Measurements from ENCODE around the gene SERPINA4. TPM values are rescaled to one million over a fixed set of nuclear protein-coding genes. Genes with fewer than 3 reads are reported as not detected.

The SERPINA4 gene
- total RNA-seq (under 1 TPM in 1 of 5 donors, not detected in 4; 0.22 TPM), total RNA-seq (0 to 0.06 (median 0) reads per million in 29 experiments)
- 0.28 TPM for total RNA-seq (2013)

GRCh38 chr14:94560751-94561655, at the start of gene SERPINA4:
SERPINA4 (plus strand) TSS chr14:94561442; CDS start chr14:94563483, 2,041 bp downstream.
- H3K27ac Mint-ChIP-seq = no peak within 1 kb of the TSS
- ChIA-PET CTCF (no interaction called here), POLR2A (no interaction called here)

GRCh38 chr14:94514351-94514750, 46.9 kb upstream of the SERPINA4 start:
- Histone ChIP-seq H3K27me3 (replicated peaks in 1 of 2; ENCODE audit: control insufficient read depth in 2 of 2, extremely low read depth in 1 of 2, insufficient read depth in 2 of 2, low read length in 1 of 2) (peaks cover 0 to 27% of the 10 kb centered on the region in 2 experiments), H3K9me3 (no peaks in the 10 kb centered on the region), H3K4me3 (ENCODE audit: control insufficient read depth in 1 of 2, extremely low read depth in 1 of 2, low read length in 1 of 2) (no peak overlapping the region), H3K36me3 (ENCODE audit: control insufficient read depth in 2 of 2, extremely low read depth in 1 of 2, insufficient read depth in 1 of 2, low read length in 1 of 2) (no peaks in the 10 kb centered on the region), H3K27ac (ENCODE audit: low read length) (no peak overlapping the region), H3K4me1 (ENCODE audit: control insufficient read depth in 1 of 2, extremely low read depth in 1 of 2, insufficient read depth in 2 of 2, low read length in 2 of 2) (no peaks in the 10 kb centered on the region)
- no peaks in the 10 kb centered on the region for H3K4me1 Mint-ChIP-seq
- no peaks in the 10 kb centered on the region for H3K36me3 Mint-ChIP-seq
- ATAC-seq (replicated peaks in 1 of 4) = no peak
- peaks cover 3 to 7% (median 5%) of the 10 kb centered on the region in 3 donors for H3K9me3 Mint-ChIP-seq
- ChIA-PET CTCF (interaction anchor here in 1 of 2 donors (0.6 kb wide), 1 partner anchor 50 kb away, joined by 4 read pairs; no protein-coding TSS in a partner anchor), POLR2A (no interaction called here)
- H3K4me3 Mint-ChIP-seq = no peak overlapping the region
- WGBS (ENCODE audit: insufficient coverage) = 67% methylated on average over 7 of the region's 7 CpGs
- no peak for DNase-seq
- H3K27me3 Mint-ChIP-seq = peaks cover 5 to 16% of the 10 kb centered on the region in 2 donors
- no peak overlapping the region for H3K27ac Mint-ChIP-seq

More at GRCh38 chr14:94560751-94561655, at the start of gene SERPINA4:
- no peak within 1 kb of the TSS for H3K4me3 Mint-ChIP-seq
- Histone ChIP-seq H3K4me1 (ENCODE audit: control insufficient read depth in 1 of 2, extremely low read depth in 1 of 2, insufficient read depth in 2 of 2, low read length in 2 of 2) (no peaks in the 10 kb centered on the region), H3K36me3 (ENCODE audit: control insufficient read depth in 2 of 2, extremely low read depth in 1 of 2, insufficient read depth in 1 of 2, low read length in 1 of 2) (no peaks in the 10 kb centered on the region), H3K27me3 (replicated peaks in 1 of 2; ENCODE audit: control insufficient read depth in 2 of 2, extremely low read depth in 1 of 2, insufficient read depth in 2 of 2, low read length in 1 of 2) (peaks cover 0 to 25% of the 10 kb centered on the region in 2 experiments), H3K4me3 (ENCODE audit: control insufficient read depth in 1 of 2, extremely low read depth in 1 of 2, low read length in 1 of 2) (no peak within 1 kb of the TSS), H3K27ac (ENCODE audit: low read length) (no peak within 1 kb of the TSS), H3K9me3 (no peaks in the 10 kb centered on the region)
- 85% methylated on average over 7 of the region's 11 CpGs for WGBS (ENCODE audit: insufficient coverage)
- peaks cover 8 to 21% of the 10 kb centered on the region in 2 donors for H3K27me3 Mint-ChIP-seq
- ATAC-seq (replicated peaks in 1 of 4) (no peak), DNase-seq (no peak)
- no peaks in the 10 kb centered on the region for H3K4me1 Mint-ChIP-seq
- H3K36me3 Mint-ChIP-seq = no peaks in the 10 kb centered on the region
- peaks cover 0 to 3% (median 0%) of the 10 kb centered on the region in 3 donors for H3K9me3 Mint-ChIP-seq

GRCh38 chr14:94515426-94515825, 45.8 kb upstream of the SERPINA4 start:
- no peak for ATAC-seq (replicated peaks in 1 of 4)
- 81% methylated on average over 6 of the region's 9 CpGs for WGBS (ENCODE audit: insufficient coverage)
- POLR2A ChIA-PET = no interaction called here

GRCh38 chr14:94515856-94516255, 45.4 kb upstream of the SERPINA4 start:
- Mint-ChIP-seq H3K27me3 (peaks cover 0 to 16% of the 10 kb centered on the region in 2 donors), H3K9me3 (peaks cover 3 to 13% (median 5%) of the 10 kb centered on the region in 3 donors), H3K36me3 (no peaks in the 10 kb centered on the region), H3K4me3 (no peak overlapping the region), H3K4me1 (no peaks in the 10 kb centered on the region), H3K27ac (no peak overlapping the region)
- ATAC-seq (replicated peaks in 1 of 4) (no peak), DNase-seq (no peak)
- Histone ChIP-seq H3K36me3 (ENCODE audit: control insufficient read depth in 2 of 2, extremely low read depth in 1 of 2, insufficient read depth in 1 of 2, low read length in 1 of 2) (no peaks in the 10 kb centered on the region), H3K9me3 (no peaks in the 10 kb centered on the region), H3K27me3 (replicated peaks in 1 of 2; ENCODE audit: control insufficient read depth in 2 of 2, extremely low read depth in 1 of 2, insufficient read depth in 2 of 2, low read length in 1 of 2) (peaks cover 0 to 22% of the 10 kb centered on the region in 2 experiments), H3K4me3 (ENCODE audit: control insufficient read depth in 1 of 2, extremely low read depth in 1 of 2, low read length in 1 of 2) (no peak overlapping the region), H3K4me1 (ENCODE audit: control insufficient read depth in 1 of 2, extremely low read depth in 1 of 2, insufficient read depth in 2 of 2, low read length in 2 of 2) (no peaks in the 10 kb centered on the region), H3K27ac (ENCODE audit: low read length) (no peak overlapping the region)
- WGBS (ENCODE audit: insufficient coverage) = no CpG with 5 or more reads among the region's 6 CpGs
- ChIA-PET CTCF (no interaction called here), POLR2A (no interaction called here)

More at GRCh38 chr14:94515426-94515825, 45.8 kb upstream of the SERPINA4 start:
- Histone ChIP-seq H3K27ac (ENCODE audit: low read length) (no peak overlapping the region), H3K9me3 (no peaks in the 10 kb centered on the region), H3K4me3 (ENCODE audit: control insufficient read depth in 1 of 2, extremely low read depth in 1 of 2, low read length in 1 of 2) (no peak overlapping the region), H3K4me1 (ENCODE audit: control insufficient read depth in 1 of 2, extremely low read depth in 1 of 2, insufficient read depth in 2 of 2, low read length in 2 of 2) (no peaks in the 10 kb centered on the region), H3K27me3 (replicated peaks in 1 of 2; ENCODE audit: control insufficient read depth in 2 of 2, extremely low read depth in 1 of 2, insufficient read depth in 2 of 2, low read length in 1 of 2) (peaks cover 0 to 22% of the 10 kb centered on the region in 2 experiments), H3K36me3 (ENCODE audit: control insufficient read depth in 2 of 2, extremely low read depth in 1 of 2, insufficient read depth in 1 of 2, low read length in 1 of 2) (no peaks in the 10 kb centered on the region)
- Mint-ChIP-seq H3K9me3 (peaks cover 3 to 13% (median 5%) of the 10 kb centered on the region in 3 donors), H3K4me3 (no peak overlapping the region), H3K36me3 (no peaks in the 10 kb centered on the region), H3K4me1 (no peaks in the 10 kb centered on the region), H3K27me3 (peaks cover 0 to 16% of the 10 kb centered on the region in 2 donors), H3K27ac (no peak overlapping the region)
- no peak for DNase-seq
- CTCF ChIA-PET = no interaction called here

GRCh38 chr14:94517248-94517640, 44.0 kb upstream of the SERPINA4 start:
- POLR2A ChIA-PET = no interaction called here
- Mint-ChIP-seq H3K4me3 (no peak overlapping the region), H3K4me1 (no peaks in the 10 kb centered on the region), H3K9me3 (peaks cover 3 to 13% (median 5%) of the 10 kb centered on the region in 3 donors), H3K27ac (no peak overlapping the region), H3K27me3 (peaks cover 6 to 16% of the 10 kb centered on the region in 2 donors), H3K36me3 (no peaks in the 10 kb centered on the region)
- Histone ChIP-seq H3K27me3 (replicated peaks in 1 of 2; ENCODE audit: control insufficient read depth in 2 of 2, extremely low read depth in 1 of 2, insufficient read depth in 2 of 2, low read length in 1 of 2) (peaks cover 0 to 22% of the 10 kb centered on the region in 2 experiments), H3K9me3 (no peaks in the 10 kb centered on the region), H3K36me3 (ENCODE audit: control insufficient read depth in 2 of 2, extremely low read depth in 1 of 2, insufficient read depth in 1 of 2, low read length in 1 of 2) (no peaks in the 10 kb centered on the region), H3K27ac (ENCODE audit: low read length) (no peak overlapping the region), H3K4me1 (ENCODE audit: control insufficient read depth in 1 of 2, extremely low read depth in 1 of 2, insufficient read depth in 2 of 2, low read length in 2 of 2) (no peaks in the 10 kb centered on the region), H3K4me3 (ENCODE audit: control insufficient read depth in 1 of 2, extremely low read depth in 1 of 2, low read length in 1 of 2) (no peak overlapping the region)
- ATAC-seq (replicated peaks in 1 of 4) = no peak
- DNase-seq = no peak
- WGBS (ENCODE audit: insufficient coverage) = no CpG with 5 or more reads among the region's 10 CpGs
- CTCF ChIA-PET = no interaction called here

GRCh38 chr14:94517641-94518257, 43.5 kb upstream of the SERPINA4 start:
- Histone ChIP-seq H3K9me3 (no peaks in the 10 kb centered on the region), H3K4me3 (ENCODE audit: control insufficient read depth in 1 of 2, extremely low read depth in 1 of 2, low read length in 1 of 2) (no peak overlapping the region), H3K27ac (ENCODE audit: low read length) (no peak overlapping the region), H3K4me1 (ENCODE audit: control insufficient read depth in 1 of 2, extremely low read depth in 1 of 2, insufficient read depth in 2 of 2, low read length in 2 of 2) (no peaks in the 10 kb centered on the region), H3K27me3 (replicated peaks in 1 of 2; ENCODE audit: control insufficient read depth in 2 of 2, extremely low read depth in 1 of 2, insufficient read depth in 2 of 2, low read length in 1 of 2) (peaks cover 0 to 26% of the 10 kb centered on the region in 2 experiments), H3K36me3 (ENCODE audit: control insufficient read depth in 2 of 2, extremely low read depth in 1 of 2, insufficient read depth in 1 of 2, low read length in 1 of 2) (no peaks in the 10 kb centered on the region)
- Mint-ChIP-seq H3K36me3 (no peaks in the 10 kb centered on the region), H3K4me1 (no peaks in the 10 kb centered on the region), H3K9me3 (peaks cover 3 to 13% (median 5%) of the 10 kb centered on the region in 3 donors), H3K27me3 (peaks cover 7 to 16% of the 10 kb centered on the region in 2 donors), H3K27ac (no peak overlapping the region), H3K4me3 (no peak overlapping the region)
- ATAC-seq (replicated peaks in 1 of 4) = no peak
- DNase-seq = no peak
- WGBS (ENCODE audit: insufficient coverage) = 6% methylated on average over 2 of the region's 7 CpGs
- POLR2A ChIA-PET = interaction anchor here in 1 of 2 donors (0.7 kb wide), 1 partner anchor 66 kb away, joined by 3 read pairs; no protein-coding TSS in a partner anchor
- CTCF ChIA-PET = no interaction called here

All from T-cell (primary cell).